GM18858 (cell line): ENCODE measurements around the gene GLT1D1.

Source experiments
- ATAC-seq: cut with Tn5 transposase; IDR thresholded peaks from one replicate; pipeline ENCODE4 v1.9.1; 2021; ENCODE audit not compliant: unreplicated experiment

Gene GLT1D1

GRCh38 chr12:128961308-128961902 is 108.1 kb downstream of the GLT1D1 start:
- ATAC-seq = no peak

GRCh38 chr12:128961957-128962356 is 108.7 kb downstream of the GLT1D1 start:
- no peak for ATAC-seq

- ATAC-seq = no peak
Observed at GRCh38 chr12:128966203-128966810, 113.0 kb downstream of the GLT1D1 start.

GRCh38 chr12:128968668-128969067 is 115.4 kb downstream of the GLT1D1 start:
- ATAC-seq = no peak

- peak; percentile 60 for ATAC-seq
Observed at GRCh38 chr12:128969480-128970055, 116.3 kb downstream of the GLT1D1 start.

GRCh38 chr12:128970110-128970509 is 116.8 kb downstream of the GLT1D1 start:
- no peak for ATAC-seq

GRCh38 chr12:128970941-128971340 is 117.7 kb downstream of the GLT1D1 start:
- no peak for ATAC-seq

- ATAC-seq = no peak
Observed at GRCh38 chr12:128971802-128972201, 118.5 kb downstream of the GLT1D1 start.

- ATAC-seq = no peak
Observed at GRCh38 chr12:128973883-128974681, 120.8 kb downstream of the GLT1D1 start.

- no peak for ATAC-seq
Observed at GRCh38 chr12:128974881-128975280, 121.6 kb downstream of the GLT1D1 start.

- no peak for ATAC-seq
Observed at GRCh38 chr12:128976120-128976738, 123.0 kb downstream of the GLT1D1 start.

GRCh38 chr12:128977441-128977840 is 124.2 kb downstream of the GLT1D1 start:
- no peak for ATAC-seq

GRCh38 chr12:128978067-128978466 is 124.8 kb downstream of the GLT1D1 start:
- no peak for ATAC-seq

GRCh38 chr12:128980623-128981022 is 127.3 kb downstream of the GLT1D1 start:
- ATAC-seq = no peak

GRCh38 chr12:128981971-128982533 is 128.8 kb downstream of the GLT1D1 start:
- no peak for ATAC-seq

- no peak for ATAC-seq
Observed at GRCh38 chr12:128982933-128983332, 129.7 kb downstream of the GLT1D1 start.

GRCh38 chr12:128983371-128983770 is 130.1 kb downstream of the GLT1D1 start:
- ATAC-seq = no peak

- ATAC-seq = no peak
Observed at GRCh38 chr12:128986957-128987356, 133.7 kb downstream of the GLT1D1 start.

- no peak for ATAC-seq
Observed at GRCh38 chr12:128989287-128989686, 136.0 kb downstream of the GLT1D1 start.

- ATAC-seq = no peak
Observed at GRCh38 chr12:128991716-128992115, 138.4 kb downstream of the GLT1D1 start.

GRCh38 chr12:128992116-128992515 is 138.8 kb downstream of the GLT1D1 start:
- no peak for ATAC-seq
